Dendritic cell treated with granulocyte-macrophage colony-stimulating factor and Interleukin-4, amounts not matched to agents 40 ng/mL and 50 ng/mL, for 4 days (primary cell): Measurements from ENCODE around the gene VIPR1.
"Not testable (repeated sequence)": the region's sequence is repeated elsewhere in the genome, so short reads cannot be mapped to it uniquely, and the experiment has no call there.

ENCODE experiments used
- H3K27ac Mint-ChIP-seq: one replicate; pipeline ENCODE4 v1.8.0; 2022; ENCODE audit warnings: mild to moderate bottlenecking, mixed read lengths
- H3K27me3 Mint-ChIP-seq: one replicate; pipeline ENCODE4 v1.8.0; 2022; ENCODE audit warnings: mild to moderate bottlenecking, mixed read lengths
- H3K36me3 Mint-ChIP-seq: one replicate; pipeline ENCODE4 v1.8.0; 2022; ENCODE audit warnings: low read depth, mixed read lengths
- H3K4me1 Mint-ChIP-seq: one replicate; pipeline ENCODE4 v1.8.0; 2022; ENCODE audit warnings: low read depth, mixed read lengths
- H3K4me3 Mint-ChIP-seq: one replicate; pipeline ENCODE4 v1.8.0; 2022; ENCODE audit warnings: mild to moderate bottlenecking, moderate library complexity, mixed read lengths
- H3K9me3 Mint-ChIP-seq: one replicate; pipeline ENCODE4 v1.8.0; 2022; ENCODE audit warnings: mixed read lengths
- intact Hi-C: fragments of 100-400 bp; cut with micrococcal nuclease; formaldehyde crosslinking; loops from one replicate; pipeline ENCODE4 v1.15.0; 2022

The VIPR1 gene

GRCh38 chr3:42575137-42575741 lies 72.8 kb downstream of the VIPR1 start:
- Mint-ChIP-seq H3K4me1 (peaks cover 24% of the 10 kb centered on the region), H3K27ac (no peak overlapping the region), H3K36me3 (peaks cover 70% of the 10 kb centered on the region), H3K9me3 (peaks cover 26% of the 10 kb centered on the region), H3K4me3 (no peak overlapping the region), H3K27me3 (no peaks in the 10 kb centered on the region)
- intact Hi-C loops: no loop called here

GRCh38 chr3:42578054-42578453 lies 75.6 kb downstream of the VIPR1 start:
- Mint-ChIP-seq H3K4me3 (no peak overlapping the region), H3K4me1 (peaks cover 28% of the 10 kb centered on the region), H3K27ac (no peak overlapping the region), H3K27me3 (no peaks in the 10 kb centered on the region), H3K36me3 (peaks cover 58% of the 10 kb centered on the region), H3K9me3 (peaks cover 26% of the 10 kb centered on the region)
- intact Hi-C loops: no loop called here

GRCh38 chr3:42579346-42579745 lies 76.9 kb downstream of the VIPR1 start:
- Mint-ChIP-seq H3K36me3 (peaks cover 45% of the 10 kb centered on the region), H3K4me1 (peaks cover 32% of the 10 kb centered on the region), H3K9me3 (peaks cover 18% of the 10 kb centered on the region)
- H3K27me3 Mint-ChIP-seq, H3K4me3 Mint-ChIP-seq, intact Hi-C loops, H3K27ac Mint-ChIP-seq: not testable (repeated sequence)

GRCh38 chr3:42581400-42581708 lies 78.9 kb downstream of the VIPR1 start:
- intact Hi-C loops: loop anchor here (1.0 to 5.0 kb wide), 2 partner anchors 10 to 71 kb away; partner anchors contain the start of gene ZBTB47
- Mint-ChIP-seq H3K9me3 (no peaks in the 10 kb centered on the region), H3K4me3 (peak overlapping the region; percentile 86)

GRCh38 chr3:42581709-42582473 lies 79.4 kb downstream of the VIPR1 start, which contains the start of gene SEC22C:
Gene SEC22C, minus strand, starts transcription at chr3:42581967. Its CDS starts 12,921 bp downstream, at chr3:42569046.
- intact Hi-C loops: loop anchor here (1.0 to 5.0 kb wide), 2 partner anchors 9 to 70 kb away; partner anchors contain the start of gene ZBTB47
- H3K4me1 Mint-ChIP-seq: peaks cover 32% of the 10 kb centered on the region
- peaks cover 24% of the 10 kb centered on the region for H3K36me3 Mint-ChIP-seq
- no peaks in the 10 kb centered on the region for H3K9me3 Mint-ChIP-seq
- H3K4me3 Mint-ChIP-seq: peak within 1 kb of the TSS; percentile 86
- peak within 1 kb of the TSS; percentile 92 for H3K27ac Mint-ChIP-seq
- no peaks in the 10 kb centered on the region for H3K27me3 Mint-ChIP-seq

More at GRCh38 chr3:42581400-42581708, 78.9 kb downstream of the VIPR1 start:
- H3K27me3 Mint-ChIP-seq: no peaks in the 10 kb centered on the region
- peaks cover 25% of the 10 kb centered on the region for H3K36me3 Mint-ChIP-seq
- peak overlapping the region; percentile 92 for H3K27ac Mint-ChIP-seq
- H3K4me1 Mint-ChIP-seq: peaks cover 32% of the 10 kb centered on the region

- no peaks in the 10 kb centered on the region for H3K27me3 Mint-ChIP-seq
- H3K27ac Mint-ChIP-seq: peak overlapping the region; percentile 92
- intact Hi-C loops: loop anchor here (5.0 kb wide), 1 partner anchor 70 kb away; the partner anchor contains the start of gene ZBTB47
- no peaks in the 10 kb centered on the region for H3K9me3 Mint-ChIP-seq
- peak overlapping the region; percentile 86 for H3K4me3 Mint-ChIP-seq
- peaks cover 21% of the 10 kb centered on the region for H3K36me3 Mint-ChIP-seq
- H3K4me1 Mint-ChIP-seq: peaks cover 32% of the 10 kb centered on the region
Observed at GRCh38 chr3:42582474-42583070, 80.1 kb downstream of the VIPR1 start.
